ENCODE data around the gene BORCS6. TPM values are rescaled to one million over a fixed set of nuclear protein-coding genes. Genes with fewer than 3 reads are reported as not detected.

The BORCS6 gene
- total and polyA plus RNA-seq, 2 of the 4 experiments (the other 2 are of a cell fraction), result 2.7 to 3.3 TPM

GRCh38 chr17:8221663-8222379 is 31.8 kb upstream of the BORCS6 start (continued):
- TF ChIP-seq, protein P1, sequence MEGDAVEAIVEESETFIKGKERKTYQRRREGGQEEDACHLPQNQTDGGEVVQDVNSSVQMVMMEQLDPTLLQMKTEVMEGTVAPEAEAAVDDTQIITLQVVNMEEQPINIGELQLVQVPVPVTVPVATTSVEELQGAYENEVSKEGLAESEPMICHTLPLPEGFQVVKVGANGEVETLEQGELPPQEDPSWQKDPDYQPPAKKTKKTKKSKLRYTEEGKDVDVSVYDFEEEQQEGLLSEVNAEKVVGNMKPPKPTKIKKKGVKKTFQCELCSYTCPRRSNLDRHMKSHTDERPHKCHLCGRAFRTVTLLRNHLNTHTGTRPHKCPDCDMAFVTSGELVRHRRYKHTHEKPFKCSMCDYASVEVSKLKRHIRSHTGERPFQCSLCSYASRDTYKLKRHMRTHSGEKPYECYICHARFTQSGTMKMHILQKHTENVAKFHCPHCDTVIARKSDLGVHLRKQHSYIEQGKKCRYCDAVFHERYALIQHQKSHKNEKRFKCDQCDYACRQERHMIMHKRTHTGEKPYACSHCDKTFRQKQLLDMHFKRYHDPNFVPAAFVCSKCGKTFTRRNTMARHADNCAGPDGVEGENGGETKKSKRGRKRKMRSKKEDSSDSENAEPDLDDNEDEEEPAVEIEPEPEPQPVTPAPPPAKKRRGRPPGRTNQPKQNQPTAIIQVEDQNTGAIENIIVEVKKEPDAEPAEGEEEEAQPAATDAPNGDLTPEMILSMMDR (conservative IDR thresholded peaks at IDR 0.05; ENCODE audit: low read depth, low read length), result no peak
- TF ChIP-seq POLR2A (IDR thresholded peaks at IDR 0.05; ENCODE audit: low read depth, low read length), result no peak

All from IMR-90 (cell line).